HPDE6-E6E7 (cell line): ENCODE data around the gene RNF208.
"Not testable (repeated sequence)": the region's sequence is repeated elsewhere in the genome, so short reads cannot be mapped to it uniquely, and the experiment has no call there.

ENCODE experiments used
- DNase-seq: peaks from one replicate; pipeline ENCODE4 v3.0.0; 2011; ENCODE audit warnings: missing footprints; ENCODE audit errors: extremely low spot score

The RNF208 gene

GRCh38 chr9:137253717-137254623 is 31.9 kb upstream of the RNF208 start:
- no peak for DNase-seq

- DNase-seq = no peak
Measured at GRCh38 chr9:137252555-137253506, 30.8 kb upstream of the RNF208 start.

GRCh38 chr9:137251490-137252268 is 29.6 kb upstream of the RNF208 start:
- no peak for DNase-seq

- DNase-seq = no peak
Measured at GRCh38 chr9:137251194-137251461, 29.1 kb upstream of the RNF208 start, which contains the start of gene STPG3. Gene STPG3 (plus strand): TSS chr9:137251286. CDS start chr9:137251287, 1 bp downstream.

GRCh38 chr9:137250329-137251193 is 28.5 kb upstream of the RNF208 start:
- no peak for DNase-seq

GRCh38 chr9:137247916-137248175 is 25.8 kb upstream of the RNF208 start:
- DNase-seq = no peak

GRCh38 chr9:137247135-137247915 is 25.3 kb upstream of the RNF208 start:
- no peak for DNase-seq

- DNase-seq = no peak
Measured at GRCh38 chr9:137245450-137246421, 23.7 kb upstream of the RNF208 start.

GRCh38 chr9:137244486-137245449 is 22.7 kb upstream of the RNF208 start:
- DNase-seq = no peak

- no peak for DNase-seq
Measured at GRCh38 chr9:137243626-137244485, 21.8 kb upstream of the RNF208 start.

- not testable (repeated sequence) for DNase-seq
Measured at GRCh38 chr9:137243266-137243625, 21.2 kb upstream of the RNF208 start.

- DNase-seq = no peak
Measured at GRCh38 chr9:137242269-137243203, 20.5 kb upstream of the RNF208 start.

- peak; percentile 67 for DNase-seq
Measured at GRCh38 chr9:137241490-137242268, 19.6 kb upstream of the RNF208 start.

GRCh38 chr9:137240841-137241489 is 18.9 kb upstream of the RNF208 start, which contains the start of gene TUBB4B:
Gene TUBB4B (plus strand): TSS chr9:137241287. CDS start chr9:137241361, 74 bp downstream.
- DNase-seq = peak; percentile 99
